Measurements from ENCODE around the gene SNORC.

- TF ChIP-seq CTCF (IDR thresholded peaks at IDR 0.05; ENCODE audit: poor library complexity) = no peak
- TF ChIP-seq EZH2phosphoT487 (IDR thresholded peaks at IDR 0.05; ENCODE audit: low read depth, severe bottlenecking, unreplicated experiment) = no peak
Measured at GRCh38 chr2:232886632-232887031, 16.6 kb downstream of the SNORC start.
